ENCODE measurements around the gene LYPLA2. TPM values are rescaled to one million over a fixed set of nuclear protein-coding genes. Genes with fewer than 3 reads are reported as not detected.

The LYPLA2 gene
- total and polyA plus RNA-seq, 2 donors (not counting 1 experiment from before 2014, with no cell fraction given) = 50.6 to 60.5 TPM

- Histone ChIP-seq H4K20me1 (ENCODE audit: control insufficient read depth, insufficient read depth, low read length, poor library complexity, severe bottlenecking) (peaks cover 6% of the 10 kb centered on the region), H3K27ac (ENCODE audit: low read length in 2 of 2) (no peak overlapping the region), H3K79me2 (ENCODE audit: control insufficient read depth, insufficient read depth, low read length) (peaks cover 62% of the 10 kb centered on the region), H3K27me3 (replicated peaks in 1 of 4; ENCODE audit: control extremely low read depth in 1 of 4, control insufficient read depth in 3 of 4, insufficient read depth in 4 of 4, low read length in 3 of 4) (no peaks in the 10 kb centered on the region), H3K9ac (ENCODE audit: low read length) (no peak overlapping the region), H3K4me1 (ENCODE audit: control insufficient read depth in 2 of 2, insufficient read depth in 2 of 2, low read length in 2 of 2) (peaks cover 14 to 18% of the 10 kb centered on the region in 2 donors), H3K4me2 (replicated peaks; ENCODE audit: low read depth, low read length, poor library complexity, severe bottlenecking) (no peak overlapping the region), H3K4me3 (ENCODE audit: control extremely low read depth in 1 of 5, extremely low read depth in 1 of 5, insufficient read depth in 1 of 5, low read depth in 2 of 5, low read length in 4 of 5) (no peak overlapping the region), H3K36me3 (replicated peaks in 1 of 2; ENCODE audit: control extremely low read depth in 1 of 2, control insufficient read depth in 1 of 2, extremely low read depth in 1 of 2, insufficient read depth in 2 of 2, low read length in 1 of 2) (peaks cover 0 to under 1% of the 10 kb centered on the region in 2 experiments), H2AFZ (ENCODE audit: insufficient read depth, low read depth, low read length, poor library complexity, severe bottlenecking) (no peak overlapping the region), H3K9me3 (ENCODE audit: control extremely low read depth in 1 of 3, control insufficient read depth in 2 of 3, insufficient read depth in 1 of 3, low read length in 2 of 3) (no peaks in the 10 kb centered on the region)
- POLR2A ChIA-PET = no interaction called here
- DNase-seq = no peak
- Mint-ChIP-seq H3K9me3 (ENCODE audit: insufficient read depth) (no peaks in the 10 kb centered on the region), H3K4me3 (no peak overlapping the region), H3K27me3 (no peaks in the 10 kb centered on the region), H3K27ac (no peak overlapping the region), H3K4me1 (peaks cover 21% of the 10 kb centered on the region)
- intact Hi-C loops (cut with micrococcal nuclease) = no loop called here
- ATAC-seq (ENCODE audit: low read depth) = no peak
- 70% methylated on average over 2 of the region's 6 CpGs for WGBS (ENCODE audit: insufficient coverage)
- CTCF ChIA-PET = interaction anchor here (0.7 to 5.7 kb wide), 5 partner anchors 25 to 617 kb away, joined by 3 to 52 read pairs (median 5); no protein-coding TSS in a partner anchor
- TF ChIP-seq EZH2 (IDR thresholded peaks at IDR 0.05; ENCODE audit: borderline replicate concordance, insufficient read depth, low read depth, low read length, poor library complexity, severe bottlenecking) (no peak), CTCF (IDR thresholded peaks at IDR 0.05) (no peak)
Observed at GRCh38 chr1:23774174-23774880, 16.6 kb upstream of the LYPLA2 start.

- H3K27me3 Mint-ChIP-seq = no peaks in the 10 kb centered on the region
- DNase-seq (no peak), ATAC-seq (ENCODE audit: low read depth) (no peak)
- Histone ChIP-seq H3K27ac (ENCODE audit: low read length in 2 of 2) (no peak overlapping the region), H3K4me2 (replicated peaks; ENCODE audit: low read depth, low read length, poor library complexity, severe bottlenecking) (no peak overlapping the region), H3K4me1 (ENCODE audit: control insufficient read depth in 2 of 2, insufficient read depth in 2 of 2, low read length in 2 of 2) (peaks cover 18 to 23% of the 10 kb centered on the region in 2 donors), H2AFZ (ENCODE audit: insufficient read depth, low read depth, low read length, poor library complexity, severe bottlenecking) (no peak overlapping the region), H3K79me2 (ENCODE audit: control insufficient read depth, insufficient read depth, low read length) (peaks cover 75% of the 10 kb centered on the region), H3K9ac (ENCODE audit: low read length) (no peak overlapping the region), H3K9me3 (ENCODE audit: control extremely low read depth in 1 of 3, control insufficient read depth in 2 of 3, insufficient read depth in 1 of 3, low read length in 2 of 3) (no peaks in the 10 kb centered on the region), H3K36me3 (replicated peaks in 1 of 2; ENCODE audit: control extremely low read depth in 1 of 2, control insufficient read depth in 1 of 2, extremely low read depth in 1 of 2, insufficient read depth in 2 of 2, low read length in 1 of 2) (peaks cover 0 to 9% of the 10 kb centered on the region in 2 experiments), H3K4me3 (ENCODE audit: control extremely low read depth in 1 of 5, extremely low read depth in 1 of 5, insufficient read depth in 1 of 5, low read depth in 2 of 5, low read length in 4 of 5) (no peak overlapping the region), H4K20me1 (ENCODE audit: control insufficient read depth, insufficient read depth, low read length, poor library complexity, severe bottlenecking) (peaks cover 9% of the 10 kb centered on the region), H3K27me3 (replicated peaks in 1 of 4; ENCODE audit: control extremely low read depth in 1 of 4, control insufficient read depth in 3 of 4, insufficient read depth in 4 of 4, low read length in 3 of 4) (no peaks in the 10 kb centered on the region)
- WGBS (ENCODE audit: insufficient coverage) = 70% methylated on average over 2 of the region's 2 CpGs
- no peak overlapping the region for H3K4me3 Mint-ChIP-seq
- ChIA-PET POLR2A (interaction anchor here (1.5 kb wide), 1 partner anchor 84 kb away, joined by 3 read pairs; the partner anchor contains the start of gene RPL11), CTCF (interaction anchor here (0.6 to 5.7 kb wide), 6 partner anchors 13 to 152 kb away, joined by 3 to 52 read pairs (median 4); no protein-coding TSS in a partner anchor)
- no peak overlapping the region for H3K27ac Mint-ChIP-seq
- no peaks in the 10 kb centered on the region for H3K9me3 Mint-ChIP-seq (ENCODE audit: insufficient read depth)
- intact Hi-C loops (cut with micrococcal nuclease) = loop anchor here (5.0 kb wide), 1 partner anchor 36 kb away; no protein-coding TSS in a partner anchor
- H3K4me1 Mint-ChIP-seq = peaks cover 31% of the 10 kb centered on the region
- TF ChIP-seq EZH2 (IDR thresholded peaks at IDR 0.05; ENCODE audit: borderline replicate concordance, insufficient read depth, low read depth, low read length, poor library complexity, severe bottlenecking) (no peak), CTCF (IDR thresholded peaks at IDR 0.05) (no peak)
Observed at GRCh38 chr1:23776217-23776616, 14.7 kb upstream of the LYPLA2 start.
